CD4-positive, alpha-beta T cell treated with Interleukin-2 at 100 ng/mL for 4 hours (primary cell): Measurements from ENCODE around the gene TM6SF1.
"Not testable (repeated sequence)": the region's sequence is repeated elsewhere in the genome, so short reads cannot be mapped to it uniquely, and the experiment has no call there.

Experiments
- DNase-seq: peaks from one replicate; pipeline ENCODE4 v3.0.0-alpha.2; 2020; ENCODE audit warnings: low spot score

The TM6SF1 gene

GRCh38 chr15:83106994-83107840 lies at the start of gene TM6SF1:
Gene TM6SF1, plus strand, starts transcription at chr15:83107645. Its CDS starts 36 bp downstream, at chr15:83107681.
- no peak for DNase-seq

- DNase-seq, result no peak
These were observed 49.6 kb upstream of the TM6SF1 start for GRCh38 chr15:83057696-83058376.

DNA sequence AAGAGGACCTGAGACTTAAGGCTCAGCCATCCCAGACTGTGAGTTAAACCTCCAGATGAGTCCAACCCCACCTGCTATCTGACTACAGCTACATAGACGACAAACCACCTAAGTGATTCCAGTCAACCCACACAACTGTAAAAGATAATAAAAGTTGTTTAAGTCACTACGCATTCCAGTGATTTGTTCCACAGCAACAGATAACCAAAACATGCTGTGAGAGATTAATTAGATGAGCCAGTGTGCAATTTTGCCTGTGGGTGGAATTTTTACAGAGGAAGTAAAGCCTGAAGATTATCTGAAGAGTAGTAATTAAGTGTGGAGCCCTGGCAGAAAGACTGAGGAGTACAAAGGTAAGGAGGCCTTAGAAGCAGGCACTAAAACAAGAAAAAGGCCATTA lies 45.8 kb upstream of the TM6SF1 start:
- no peak for DNase-seq

- no peak for DNase-seq
These were observed 44.7 kb upstream of the TM6SF1 start for GRCh38 chr15:83062768-83063180.

DNA sequence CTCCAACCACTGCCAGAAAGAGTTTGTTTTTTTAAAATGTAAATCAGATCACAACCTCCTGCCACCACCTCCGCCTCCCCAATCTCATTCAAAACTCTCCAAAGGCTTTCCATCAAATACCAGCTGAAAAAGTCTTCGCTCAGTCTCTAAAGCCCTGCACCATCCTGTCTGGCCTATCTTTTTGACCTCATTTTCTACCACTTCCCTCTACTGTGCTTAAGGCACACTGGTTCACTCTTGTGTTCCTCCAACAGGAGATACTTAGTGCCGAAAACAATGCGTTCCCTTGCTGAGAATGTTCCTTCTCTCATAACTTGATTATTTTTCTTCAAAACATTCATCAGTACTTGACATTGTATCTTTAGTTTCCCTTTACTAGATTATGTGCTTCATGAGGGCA lies 43.9 kb upstream of the TM6SF1 start:
- no peak for DNase-seq

- DNase-seq, result no peak
These were observed 42.6 kb upstream of the TM6SF1 start for GRCh38 chr15:83064859-83065258.

GRCh38 chr15:83065431-83065830 lies 42.0 kb upstream of the TM6SF1 start:
- no peak for DNase-seq

DNA sequence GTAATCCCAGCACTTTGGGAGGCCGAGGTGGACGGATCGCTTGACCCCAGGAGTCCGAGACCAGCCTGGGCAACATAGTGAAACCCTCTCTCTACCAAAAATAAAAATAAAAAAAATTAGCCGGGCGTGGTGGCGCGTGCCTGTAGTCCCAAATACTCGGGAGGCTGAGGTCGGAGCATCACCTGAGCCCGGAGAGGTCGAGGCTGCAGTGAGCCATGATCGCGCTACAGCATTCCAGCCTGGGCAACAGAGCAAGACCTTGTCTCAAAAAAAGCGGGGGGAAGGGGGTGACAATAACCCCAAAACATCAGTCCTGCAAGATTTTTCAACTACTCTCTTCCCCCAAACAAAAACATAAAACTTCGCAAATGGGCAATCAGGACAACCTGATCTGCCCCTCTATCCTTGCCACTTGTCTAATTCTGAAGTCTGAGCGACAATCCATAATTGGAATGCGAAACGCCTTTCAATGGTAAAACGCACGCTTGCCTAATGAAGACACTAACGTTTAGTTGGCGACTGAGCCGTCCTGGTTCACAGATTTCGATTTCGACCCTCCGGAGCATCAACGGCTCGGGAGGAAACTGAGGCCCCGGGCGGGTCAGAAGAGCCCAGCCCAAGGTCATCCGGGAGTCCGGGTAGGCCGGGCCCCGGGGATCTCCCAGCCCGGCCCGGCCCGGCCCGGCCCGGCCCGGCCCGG lies 41.3 kb upstream of the TM6SF1 start:
- DNase-seq, result no peak

DNA sequence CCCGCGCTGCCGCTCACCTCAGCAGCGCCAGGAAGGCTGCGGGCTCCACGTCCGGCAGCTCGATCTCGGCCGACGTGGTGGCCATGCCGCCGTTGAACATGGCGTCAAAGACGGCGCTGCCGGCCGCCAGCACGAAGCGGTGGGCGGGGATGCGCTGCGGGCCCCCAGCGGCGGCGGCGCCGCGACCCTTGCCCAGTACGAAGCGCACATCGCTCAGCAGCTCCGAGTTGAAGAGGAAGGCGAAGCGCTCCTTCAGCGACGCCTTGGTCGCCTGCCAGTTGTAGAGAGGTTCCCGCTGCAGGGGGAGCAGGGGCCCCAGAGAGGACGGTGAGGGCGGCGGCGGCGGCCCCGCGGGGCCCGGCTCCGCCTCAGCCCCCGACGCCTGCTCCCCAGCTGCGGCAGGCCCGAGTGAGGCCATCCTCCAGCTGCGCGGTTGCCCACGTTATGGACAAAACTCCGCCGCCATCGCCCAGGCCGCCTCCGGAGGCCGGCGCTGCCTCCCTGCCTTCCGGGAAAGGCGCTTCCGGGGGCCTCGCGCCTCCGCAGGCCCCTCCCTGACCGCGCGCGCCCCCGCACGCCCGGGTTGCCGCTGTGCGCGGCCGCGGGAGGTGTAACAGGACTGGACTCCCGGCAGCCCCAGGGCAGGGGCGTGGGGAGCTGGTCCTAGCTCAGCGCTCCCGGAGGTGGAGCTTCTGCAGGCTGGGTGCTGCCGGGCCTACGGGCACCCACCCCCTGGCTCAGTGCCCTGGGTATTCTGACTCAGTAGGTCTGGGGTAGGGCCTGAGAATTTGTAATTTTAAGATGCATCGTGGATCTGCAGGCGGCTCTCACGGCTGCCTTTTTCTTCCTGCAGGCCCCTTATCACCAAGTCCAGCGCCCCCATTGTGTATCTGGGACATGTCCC lies 40.5 kb upstream of the TM6SF1 start, which contains the start of gene BTBD1:
Gene BTBD1 (minus strand): TSS at position 519 of the 904 bp plus-strand sequence. CDS start 101 bp downstream, at position 418.
- peak; percentile 84 for DNase-seq

- DNase-seq, result no peak
These were observed 39.8 kb upstream of the TM6SF1 start for GRCh38 chr15:83067638-83067962.

DNA sequence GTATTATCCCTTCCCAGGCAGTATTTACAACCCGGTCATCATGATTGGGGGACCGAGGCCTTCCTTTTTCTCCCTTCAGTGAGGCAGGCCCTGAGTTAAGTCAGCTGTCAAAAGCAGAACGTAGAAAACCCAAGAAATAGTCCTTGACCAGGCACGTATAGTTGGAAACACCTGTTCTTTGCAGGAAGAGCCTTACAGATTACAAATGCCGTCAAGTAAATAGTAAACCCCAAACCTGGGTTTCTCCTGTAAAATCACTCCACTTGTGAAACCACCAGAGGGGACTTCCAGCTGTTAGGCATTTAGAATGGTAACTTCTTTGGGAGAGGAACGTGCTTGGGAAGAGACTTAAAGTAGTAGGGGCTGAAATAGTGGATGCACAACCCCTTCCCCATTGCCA lies 39.4 kb upstream of the TM6SF1 start:
- DNase-seq, result no peak

GRCh38 chr15:83069211-83069642 lies 38.2 kb upstream of the TM6SF1 start:
- peak; percentile 63 for DNase-seq

DNA sequence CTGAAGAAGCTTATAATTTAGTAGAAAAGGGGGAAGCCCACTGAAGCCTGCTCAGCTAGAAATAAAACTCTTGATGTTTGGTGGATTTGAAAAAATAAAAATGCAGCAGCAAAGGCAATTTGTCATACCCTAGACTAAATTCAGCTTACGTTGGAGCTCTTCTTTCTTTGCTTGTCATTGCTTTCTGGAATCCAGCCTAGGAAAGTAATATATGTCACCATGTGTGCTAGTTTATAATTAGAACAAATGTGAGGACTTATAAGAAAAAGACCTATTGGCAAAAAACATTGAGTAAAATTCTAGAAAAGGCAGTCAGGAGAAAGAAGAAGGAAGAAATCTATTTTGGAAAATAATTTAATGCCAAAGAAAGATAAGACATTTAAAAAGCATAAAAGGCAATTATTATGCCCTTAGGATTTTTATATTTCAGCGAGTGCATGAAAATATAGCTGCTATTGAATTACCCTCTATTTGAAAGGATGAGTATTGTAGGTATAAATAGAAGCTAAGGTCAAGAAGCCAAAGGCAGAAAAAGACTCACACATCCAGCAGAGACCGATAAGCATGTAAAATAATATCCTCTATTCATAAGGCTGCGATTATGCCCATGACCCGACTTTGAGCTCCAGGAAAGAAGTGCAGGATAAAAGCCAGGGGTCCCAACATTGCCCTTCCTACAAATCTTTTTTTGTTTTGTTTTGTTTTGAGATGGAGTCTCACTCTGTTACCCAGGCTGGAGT lies 29.8 kb upstream of the TM6SF1 start:
- no peak for DNase-seq

DNA sequence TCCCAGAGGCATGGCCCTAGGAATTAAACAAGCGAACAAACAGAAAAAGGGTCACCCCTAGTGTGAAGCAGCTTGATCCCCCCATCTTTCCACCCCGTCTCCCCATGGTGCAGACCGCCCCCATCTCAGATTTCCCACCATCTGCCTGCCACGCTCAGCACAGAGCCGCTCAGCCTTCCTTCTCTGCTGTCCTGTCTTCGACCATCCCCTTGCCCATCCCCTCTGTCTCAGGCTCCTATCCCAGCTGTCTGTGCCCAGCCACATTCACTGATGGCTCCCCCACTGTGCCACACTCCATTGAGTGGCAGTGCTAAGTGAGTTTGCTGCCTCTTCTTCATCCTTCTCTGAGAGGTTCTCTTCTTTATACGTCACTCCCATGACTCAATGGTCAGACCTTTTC lies 28.7 kb upstream of the TM6SF1 start:
- no peak for DNase-seq

GRCh38 chr15:83081256-83082014 lies 26.0 kb upstream of the TM6SF1 start:
- DNase-seq, result no peak

DNA sequence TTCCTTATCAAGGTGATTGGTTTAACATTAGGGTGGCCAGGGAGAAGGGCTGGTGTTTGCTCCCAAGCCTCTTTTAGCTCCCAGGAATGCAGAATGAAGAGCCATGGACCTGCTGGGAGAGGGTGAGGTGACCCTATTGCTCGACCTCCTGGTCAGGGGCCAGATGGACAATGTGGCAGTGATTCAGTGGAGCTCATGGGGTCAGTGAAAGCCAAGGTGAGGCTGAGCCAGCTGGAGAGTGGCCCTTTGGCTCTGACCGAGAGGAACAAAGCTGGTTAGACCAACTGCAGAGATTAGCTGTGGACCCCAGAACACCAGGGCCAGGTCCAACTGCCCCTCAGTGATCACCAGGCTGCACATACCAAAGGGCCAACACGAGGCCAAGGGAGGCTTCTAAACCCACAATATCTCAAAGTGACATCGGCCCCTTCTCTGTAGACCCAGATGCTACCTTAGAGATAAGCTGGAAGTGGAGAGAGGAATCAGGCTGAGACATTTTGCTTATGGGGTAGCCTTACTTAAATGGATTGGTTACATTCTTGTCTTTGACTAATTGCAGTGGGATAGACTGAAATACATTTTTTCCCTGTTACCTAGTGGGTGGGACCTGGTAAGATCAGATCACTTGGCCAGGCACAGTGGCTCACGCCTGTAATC lies 24.6 kb upstream of the TM6SF1 start:
- no peak for DNase-seq

DNA sequence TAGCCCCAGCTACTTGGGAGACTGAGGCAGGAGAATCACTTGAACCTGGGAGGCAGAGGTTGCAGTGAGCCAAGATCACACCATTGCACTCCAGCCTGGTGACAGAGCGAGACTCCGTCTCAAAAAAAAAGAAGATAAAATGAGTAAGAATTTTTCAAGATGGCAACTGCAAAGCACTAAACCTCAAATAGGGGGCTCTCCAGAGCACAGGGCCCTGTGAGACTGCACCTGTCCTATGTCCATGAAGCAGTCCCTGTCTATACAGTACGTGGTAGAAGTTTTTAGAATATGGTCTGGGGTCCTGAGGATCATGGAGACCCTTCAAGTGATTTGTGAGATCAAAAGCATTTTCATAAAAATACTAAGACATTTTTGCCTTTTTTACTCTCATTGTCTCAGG lies 22.0 kb upstream of the TM6SF1 start:
- DNase-seq, result not testable (repeated sequence)

DNA sequence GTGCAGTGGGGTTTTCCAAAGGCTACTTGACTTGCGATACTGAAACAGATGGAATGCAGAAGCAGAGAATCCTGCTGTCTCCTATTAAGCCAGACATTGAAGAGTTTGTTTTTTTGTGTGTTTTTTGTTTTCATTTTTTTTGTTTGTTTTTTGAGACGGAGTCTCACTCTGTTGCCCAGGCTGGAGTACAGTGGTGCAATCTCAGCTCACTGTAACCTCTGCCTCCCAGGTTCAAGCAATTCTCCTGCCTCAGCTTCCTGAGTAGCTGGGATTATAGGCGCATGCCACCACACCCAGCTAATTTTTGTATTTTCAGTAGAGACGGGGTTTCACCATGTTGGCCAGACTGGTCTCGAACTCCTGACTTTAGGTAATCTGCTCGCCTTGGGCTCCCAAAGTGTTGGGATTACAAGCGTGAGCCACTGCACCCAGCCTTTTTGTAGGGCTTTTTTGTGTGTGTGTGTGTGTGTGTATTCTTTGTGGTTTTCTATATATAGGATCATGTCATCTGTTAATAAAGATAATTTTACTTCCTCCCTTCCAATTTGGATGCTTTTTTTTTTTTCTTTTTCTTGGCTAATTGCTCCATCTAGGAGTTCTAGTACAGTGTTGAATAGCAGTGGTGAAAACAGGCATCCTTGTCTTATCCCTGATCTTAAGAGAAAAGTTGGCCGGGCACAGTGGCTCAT lies 21.4 kb upstream of the TM6SF1 start:
- not testable (repeated sequence) for DNase-seq

GRCh38 chr15:83087576-83087975 lies 19.9 kb upstream of the TM6SF1 start:
- no peak for DNase-seq
